GM15510 (cell line): ENCODE data around the gene ZSWIM6.

Source experiments
- POLR2A ChIP-seq: IDR thresholded peaks from 3 replicates; pipeline ENCODE4 v1.6.1; 2011; ENCODE audit warnings: borderline replicate concordance; ENCODE audit not compliant: insufficient read length; ENCODE audit errors: extremely low read depth

ZSWIM6 gene

GRCh38 chr5:61482980-61483379 is 150.9 kb downstream of the ZSWIM6 start:
- no peak for TF ChIP-seq POLR2A

DNA sequence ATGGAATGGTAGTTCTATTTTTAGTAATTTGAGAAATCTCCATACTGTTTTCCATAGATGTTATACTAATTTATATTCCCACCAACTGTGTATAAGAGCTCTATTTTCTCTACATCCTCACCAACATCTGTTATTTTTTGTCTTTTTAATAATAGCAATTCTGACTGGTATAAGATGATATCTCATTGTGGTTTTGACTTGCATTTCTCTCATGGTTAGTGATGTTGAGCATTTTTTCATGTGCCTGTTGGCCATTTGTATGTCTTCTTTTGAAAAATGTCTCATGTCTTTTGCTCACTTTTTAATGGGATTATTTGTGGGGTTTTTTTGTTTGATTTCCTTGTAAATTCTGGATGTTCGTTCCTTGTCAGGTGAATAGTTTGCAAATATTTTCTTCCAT is 154.4 kb downstream of the ZSWIM6 start:
- TF ChIP-seq POLR2A, result no peak

DNA sequence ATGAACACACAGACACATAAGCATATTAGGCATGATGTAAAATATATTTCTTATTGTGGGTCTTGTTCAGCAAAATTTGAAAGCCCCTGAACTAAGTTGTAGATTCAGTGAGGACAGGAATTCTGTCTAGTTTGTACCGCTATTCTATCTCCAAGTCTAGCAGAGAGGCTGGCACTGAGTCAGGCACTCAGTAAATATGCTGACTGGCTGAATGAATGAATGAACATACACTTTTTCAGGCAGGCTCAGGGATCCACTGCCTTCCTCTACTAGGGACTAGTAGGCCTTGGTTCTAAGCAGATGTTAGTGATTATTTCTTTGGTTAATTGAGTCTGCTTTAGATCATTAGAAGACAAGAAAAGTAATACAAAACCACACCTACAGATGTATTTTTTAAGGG is 157.5 kb downstream of the ZSWIM6 start:
- no peak for TF ChIP-seq POLR2A

DNA sequence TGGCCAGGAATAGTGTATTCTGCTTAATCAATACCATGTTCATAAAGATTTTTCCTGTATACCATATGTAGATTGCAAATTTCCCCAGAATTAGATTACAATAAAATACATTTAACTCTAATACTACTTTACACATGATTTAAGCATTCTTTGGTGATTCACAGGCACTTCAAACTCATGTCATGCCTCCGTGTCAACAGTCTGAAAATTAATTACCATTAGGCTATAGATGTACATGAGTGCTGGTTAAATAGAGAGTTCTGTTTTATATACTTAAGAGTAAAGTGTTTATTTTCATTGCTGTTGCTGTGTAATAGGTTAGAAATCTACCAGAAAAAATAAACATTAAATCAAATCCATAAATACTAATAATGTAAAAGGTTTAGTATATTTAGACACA is 159.8 kb downstream of the ZSWIM6 start:
- no peak for TF ChIP-seq POLR2A

DNA sequence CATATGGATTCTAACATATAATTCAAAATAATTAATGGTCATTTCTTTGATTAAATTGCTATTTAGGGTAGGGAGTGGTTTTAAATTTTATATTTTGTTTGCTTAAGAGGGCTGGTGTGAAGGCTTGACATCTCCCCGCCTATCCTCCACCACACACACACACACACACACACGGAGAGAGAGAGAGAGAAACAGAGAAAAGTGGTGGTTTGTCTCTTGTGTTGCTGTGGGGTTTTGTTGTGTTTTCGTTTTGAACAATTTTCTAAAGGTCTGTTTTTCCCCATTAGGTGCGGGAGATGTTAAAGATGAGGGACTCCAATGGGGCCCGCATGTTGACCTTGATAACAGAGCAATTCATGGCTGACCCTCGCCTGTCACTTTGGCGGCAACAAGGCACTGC is 161.9 kb downstream of the ZSWIM6 start:
- no peak for TF ChIP-seq POLR2A

- TF ChIP-seq POLR2A, result no peak
Measured at GRCh38 chr5:61496446-61496845, 164.4 kb downstream of the ZSWIM6 start.

- TF ChIP-seq POLR2A, result no peak
Measured at GRCh38 chr5:61496860-61497259, 164.8 kb downstream of the ZSWIM6 start.

DNA sequence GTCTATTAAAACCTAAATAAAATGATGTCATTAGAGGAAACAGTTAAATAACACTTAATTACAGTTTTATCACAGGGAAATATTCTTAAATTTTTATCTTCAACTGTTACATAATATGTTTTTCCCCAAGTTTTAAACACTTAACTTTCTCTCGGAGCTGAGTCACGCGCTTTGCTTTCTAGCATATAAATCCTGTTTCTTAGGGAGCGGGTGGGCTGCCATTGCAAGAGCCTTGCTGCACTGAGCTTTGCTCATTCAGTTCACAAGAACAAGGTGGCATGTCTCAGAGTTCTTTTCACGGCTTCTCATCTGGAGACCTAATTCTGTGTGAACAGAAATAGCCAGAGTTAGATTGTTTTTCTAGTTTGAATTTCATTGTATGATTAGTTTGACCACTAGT is 166.1 kb downstream of the ZSWIM6 start:
- TF ChIP-seq POLR2A, result no peak

- TF ChIP-seq POLR2A, result no peak
Measured at GRCh38 chr5:61501971-61502370, 169.9 kb downstream of the ZSWIM6 start.

DNA sequence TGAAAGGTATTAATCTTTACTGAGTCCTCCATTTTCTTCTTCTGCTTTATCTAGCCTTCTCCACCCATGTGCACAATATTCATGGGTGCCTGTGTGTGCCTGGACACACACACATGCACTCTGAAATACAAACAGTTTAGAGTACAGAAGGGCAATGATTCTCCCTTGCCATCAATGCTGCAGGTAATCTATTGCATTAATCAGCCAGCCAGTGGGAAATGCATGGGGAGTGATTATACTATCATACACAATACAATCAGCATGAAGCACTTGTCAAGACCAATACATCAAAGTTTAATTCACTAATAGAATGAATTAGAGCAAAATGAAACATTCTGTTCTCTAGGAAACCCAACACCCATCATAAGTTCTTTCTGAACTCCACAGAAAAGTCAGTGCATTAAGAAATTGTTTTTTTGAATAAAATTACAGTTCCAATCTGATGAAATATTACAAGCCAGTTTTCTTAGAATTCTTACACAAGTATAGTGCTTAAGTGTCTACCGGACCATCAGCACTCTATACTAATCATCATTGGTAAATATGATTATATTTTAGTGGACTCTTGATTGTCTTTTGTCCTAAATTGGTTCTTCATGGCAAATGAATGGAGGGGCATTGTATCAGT is 172.2 kb downstream of the ZSWIM6 start:
- no peak for TF ChIP-seq POLR2A

GRCh38 chr5:61505281-61505680 is 173.2 kb downstream of the ZSWIM6 start:
- TF ChIP-seq POLR2A, result no peak

- no peak for TF ChIP-seq POLR2A
Measured at GRCh38 chr5:61507232-61507631, 175.2 kb downstream of the ZSWIM6 start.

GRCh38 chr5:61516946-61517345 is 184.9 kb downstream of the ZSWIM6 start:
- TF ChIP-seq POLR2A, result no peak

- no peak for TF ChIP-seq POLR2A
Measured at GRCh38 chr5:61519728-61520277, 187.7 kb downstream of the ZSWIM6 start.

GRCh38 chr5:61523073-61523472 is 191.0 kb downstream of the ZSWIM6 start:
- TF ChIP-seq POLR2A, result no peak

DNA sequence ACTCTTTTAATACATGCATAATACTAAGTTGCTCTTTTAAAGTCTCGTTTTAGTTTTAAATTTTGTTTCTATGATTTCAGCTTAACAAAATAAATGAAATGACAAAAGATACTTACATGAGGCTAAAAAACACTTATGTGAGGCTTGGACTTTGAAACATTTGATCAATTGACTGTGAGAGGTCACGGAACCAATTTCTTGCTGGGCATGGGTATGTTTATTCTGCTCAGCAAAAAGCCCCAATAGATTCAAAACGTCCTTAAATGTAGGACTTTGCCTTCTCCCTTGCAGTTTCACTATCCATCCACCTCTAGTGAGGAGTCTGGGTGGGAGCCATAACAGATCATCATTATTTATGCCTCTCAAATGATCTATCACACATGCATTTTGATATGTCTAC is 191.9 kb downstream of the ZSWIM6 start:
- no peak for TF ChIP-seq POLR2A
